CD4-positive, alpha-beta T cell treated with Interleukin-4 for 4 hours (primary cell): ENCODE results near the gene GINS2.

Source experiments
- DNase-seq: peaks from one replicate; pipeline ENCODE4 v3.0.0-alpha.2; 2020

GINS2 gene

GRCh38 chr16:85665373-85665740, 23.4 kb downstream of the GINS2 start:
- no peak for DNase-seq

- DNase-seq: no peak
Observed at GRCh38 chr16:85664580-85665372, 24.0 kb downstream of the GINS2 start.

- no peak for DNase-seq
Observed at GRCh38 chr16:85663891-85664321, 24.8 kb downstream of the GINS2 start.

- no peak for DNase-seq
Observed at GRCh38 chr16:85662976-85663830, 25.6 kb downstream of the GINS2 start.

- no peak for DNase-seq
Observed at GRCh38 chr16:85662482-85662812, 26.3 kb downstream of the GINS2 start.

GRCh38 chr16:85661740-85662481, 26.8 kb downstream of the GINS2 start:
- no peak for DNase-seq

- no peak for DNase-seq
Observed at GRCh38 chr16:85660843-85661739, 27.7 kb downstream of the GINS2 start.

- DNase-seq: peak; percentile 48
Observed at GRCh38 chr16:85659805-85660511, 28.8 kb downstream of the GINS2 start.

GRCh38 chr16:85659336-85659735, 29.4 kb downstream of the GINS2 start:
- no peak for DNase-seq

- no peak for DNase-seq
Observed at GRCh38 chr16:85658504-85659326, 30.0 kb downstream of the GINS2 start.

- no peak for DNase-seq
Observed at GRCh38 chr16:85657996-85658395, 30.8 kb downstream of the GINS2 start.

- no peak for DNase-seq
Observed at GRCh38 chr16:85657267-85657650, 31.5 kb downstream of the GINS2 start.

GRCh38 chr16:85656351-85657266, 32.1 kb downstream of the GINS2 start:
- DNase-seq: no peak

- DNase-seq: no peak
Observed at GRCh38 chr16:85655216-85656129, 33.3 kb downstream of the GINS2 start.

- DNase-seq: no peak
Observed at GRCh38 chr16:85654251-85655095, 34.3 kb downstream of the GINS2 start.

- no peak for DNase-seq
Observed at GRCh38 chr16:85653290-85653891, 35.4 kb downstream of the GINS2 start.
